WI38 (cell line): ENCODE results near the gene GTF2E1.

Experiments used
- H3K4me3 ChIP-seq: 2 replicates; pipeline ENCODE4 v1.5.1; 2011; ENCODE audit warnings: low read depth, mild to moderate bottlenecking, control low read depth, low read length
- CTCF ChIP-seq: IDR thresholded peaks from 2 replicates; pipeline ENCODE4 v1.5.1; 2012; ENCODE audit warnings: low read depth, mild to moderate bottlenecking, control low read depth, low read length

The GTF2E1 gene

GRCh38 chr3:120798346-120798745, 55.8 kb downstream of the GTF2E1 start:
- no peak for TF ChIP-seq CTCF
- no peak overlapping the region for H3K4me3 ChIP-seq

GRCh38 chr3:120800625-120801024, 58.1 kb downstream of the GTF2E1 start:
- TF ChIP-seq CTCF: no peak

GRCh38 chr3:120801484-120801883, 58.9 kb downstream of the GTF2E1 start:
- TF ChIP-seq CTCF: no peak

More at GRCh38 chr3:120800625-120801024, 58.1 kb downstream of the GTF2E1 start:
- H3K4me3 ChIP-seq: no peak overlapping the region

GRCh38 chr3:120802916-120803315, 60.4 kb downstream of the GTF2E1 start:
- H3K4me3 ChIP-seq: no peak overlapping the region
- TF ChIP-seq CTCF: no peak

More at GRCh38 chr3:120801484-120801883, 58.9 kb downstream of the GTF2E1 start:
- no peak overlapping the region for H3K4me3 ChIP-seq

GRCh38 chr3:120816728-120817127, 74.2 kb downstream of the GTF2E1 start:
- TF ChIP-seq CTCF: no peak
- no peak overlapping the region for H3K4me3 ChIP-seq

- TF ChIP-seq CTCF: no peak
- H3K4me3 ChIP-seq: no peak overlapping the region
Measured at GRCh38 chr3:120820748-120821147, 78.2 kb downstream of the GTF2E1 start.

- no peak for TF ChIP-seq CTCF
- H3K4me3 ChIP-seq: no peak overlapping the region
Measured at GRCh38 chr3:120821426-120821825, 78.9 kb downstream of the GTF2E1 start.
